SU-DHL-6 (cell line): ENCODE results near the gene PARP14.

ENCODE experiments used
- H2AFZ ChIP-seq: fragments of 200-600 bp; sonication (generic); 2 replicates; pipeline ENCODE4 v1.6.1; 2014; ENCODE audit warnings: low read depth, mild to moderate bottlenecking, moderate library complexity, mixed read lengths, antibody characterized with exemption, low read length; ENCODE audit not compliant: severe bottlenecking
- H3F3A ChIP-seq: fragments of 200-600 bp; shearing (Covaris generic); 2 replicates; pipeline ENCODE4 v1.6.0; 2016; ENCODE audit warnings: antibody characterized with exemption, mild to moderate bottlenecking; ENCODE audit not compliant: insufficient read depth
- H3K27ac ChIP-seq: fragments of 200-600 bp; sonication (generic); 2 replicates; pipeline ENCODE4 v1.5.1; 2016; ENCODE audit warnings: low read depth, mild to moderate bottlenecking, low read length, moderate library complexity, mixed read lengths
- H3K27me3 ChIP-seq: fragments of 200-600 bp; sonication (generic), shearing (Covaris generic); 2 replicates; pipeline ENCODE4 v1.6.0; 2014; ENCODE audit warnings: mild to moderate bottlenecking, low read length
- H3K36me3 ChIP-seq: fragments of 200-600 bp; sonication (generic); 2 replicates; pipeline ENCODE4 v1.6.1; 2014; ENCODE audit warnings: mild to moderate bottlenecking, low read length, mixed read lengths
- H3K4me2 ChIP-seq: fragments of 300-600, 200-600 bp; shearing (Covaris generic), sonication (generic); 2 replicates; pipeline ENCODE4 v1.6.0; 2014; ENCODE audit warnings: low read length, low read depth, mild to moderate bottlenecking; ENCODE audit not compliant: poor library complexity, severe bottlenecking
- H3K4me3 ChIP-seq: fragments of 200-600 bp; sonication (generic); 2 replicates; pipeline ENCODE4 v1.5.1; 2014; ENCODE audit warnings: antibody characterized with exemption, low read length, mild to moderate bottlenecking, mixed read lengths; ENCODE audit not compliant: insufficient read depth, poor library complexity, severe bottlenecking
- H3K79me2 ChIP-seq: fragments of 200-600 bp; sonication (generic); 2 replicates; pipeline ENCODE4 v1.6.1; 2014; ENCODE audit warnings: mild to moderate bottlenecking, low read length, moderate library complexity; ENCODE audit not compliant: insufficient read depth
- H3K9ac ChIP-seq: fragments of 200-600 bp; sonication (generic); 2 replicates; pipeline ENCODE4 v1.7.0; 2014; ENCODE audit warnings: mild to moderate bottlenecking, low read length
- H3K9me2 ChIP-seq: fragments of 200-600 bp; sonication (generic); replicated peaks from 2 replicates; pipeline ENCODE4 v1.6.1; 2014; ENCODE audit warnings: low read length; ENCODE audit not compliant: insufficient read depth
- H3K9me3 ChIP-seq: fragments of 200-600 bp; sonication (generic); 2 replicates; pipeline ENCODE4 v1.6.1; 2014; ENCODE audit warnings: low read length, mixed read lengths; ENCODE audit not compliant: insufficient read depth
- H4K20me1 ChIP-seq: fragments of 200-600 bp; sonication (generic); 2 replicates; pipeline ENCODE4 v1.6.1; 2014; ENCODE audit warnings: low read depth, mild to moderate bottlenecking, antibody characterized with exemption, low read length, moderate library complexity, mixed read lengths
- CTCF ChIP-seq: fragments of 200-600 bp; sonication (generic); IDR thresholded peaks from one replicate; pipeline ENCODE4 v1.5.1; 2017; ENCODE audit warnings: antibody characterized with exemption, mild to moderate bottlenecking, low read length, moderate library complexity; ENCODE audit not compliant: insufficient read depth, poor library complexity, severe bottlenecking
- EZH2phosphoT487 ChIP-seq: fragments of 200-600 bp; sonication (generic), shearing (Covaris generic); conservative IDR thresholded peaks from 2 replicates; pipeline ENCODE4 v1.6.1; 2018; ENCODE audit warnings: mild to moderate bottlenecking, antibody characterized with exemption, low read length, moderate library complexity, mixed read lengths

The PARP14 gene

GRCh38 chr3:122776675-122777468 is 96.2 kb downstream of the PARP14 start:
- no peaks in the 10 kb centered on the region for H3F3A ChIP-seq
- H3K9me3 ChIP-seq = no peaks in the 10 kb centered on the region
- no peak overlapping the region for H3K4me3 ChIP-seq
- no peaks in the 10 kb centered on the region for H3K27me3 ChIP-seq
- H3K4me2 ChIP-seq = no peak overlapping the region
- no peaks in the 10 kb centered on the region for H3K36me3 ChIP-seq
- H3K9me2 ChIP-seq = no peaks in the 10 kb centered on the region
- TF ChIP-seq CTCF = no peak
- no peaks in the 10 kb centered on the region for H3K79me2 ChIP-seq
- H4K20me1 ChIP-seq = no peaks in the 10 kb centered on the region
- H3K9ac ChIP-seq = no peak overlapping the region
- H2AFZ ChIP-seq = no peak overlapping the region
- H3K27ac ChIP-seq = no peak overlapping the region

- no peaks in the 10 kb centered on the region for H3K36me3 ChIP-seq
- no peaks in the 10 kb centered on the region for H4K20me1 ChIP-seq
- H3K79me2 ChIP-seq = no peaks in the 10 kb centered on the region
- H3K4me3 ChIP-seq = no peak overlapping the region
- TF ChIP-seq CTCF (no peak), EZH2phosphoT487 (no peak)
- H3K4me2 ChIP-seq = no peak overlapping the region
- H3K9me2 ChIP-seq = no peaks in the 10 kb centered on the region
- H3F3A ChIP-seq = no peaks in the 10 kb centered on the region
- no peak overlapping the region for H2AFZ ChIP-seq
- H3K27ac ChIP-seq = no peak overlapping the region
- no peak overlapping the region for H3K9ac ChIP-seq
- H3K9me3 ChIP-seq = no peaks in the 10 kb centered on the region
- H3K27me3 ChIP-seq = no peaks in the 10 kb centered on the region
Measured at GRCh38 chr3:122777563-122777962, 96.9 kb downstream of the PARP14 start.
